IPS-15b (cell line): ENCODE measurements around the gene ASIC4.

ENCODE experiments used
- H3K27me3 ChIP-seq: one replicate; pipeline ENCODE4 v1.6.1; 2013; ENCODE audit warnings: low read length; ENCODE audit not compliant: control insufficient read depth, insufficient read depth
- H3K36me3 ChIP-seq: one replicate; pipeline ENCODE4 v1.6.1; 2013; ENCODE audit warnings: low read length; ENCODE audit not compliant: control insufficient read depth, insufficient read depth
- H3K4me1 ChIP-seq: one replicate; pipeline ENCODE4 v1.6.1; 2013; ENCODE audit warnings: mild to moderate bottlenecking, low read length; ENCODE audit not compliant: control insufficient read depth, insufficient read depth
- H3K4me3 ChIP-seq: one replicate; pipeline ENCODE4 v1.5.1; 2013; ENCODE audit warnings: low read depth, low read length
- H3K9ac ChIP-seq: one replicate; pipeline ENCODE4 v1.6.1; 2013; ENCODE audit warnings: low read depth, mild to moderate bottlenecking, low read length
- H3K9me3 ChIP-seq: one replicate; pipeline ENCODE4 v1.6.1; 2013; ENCODE audit warnings: mild to moderate bottlenecking, low read length; ENCODE audit not compliant: control insufficient read depth, insufficient read depth

The ASIC4 gene

DNA sequence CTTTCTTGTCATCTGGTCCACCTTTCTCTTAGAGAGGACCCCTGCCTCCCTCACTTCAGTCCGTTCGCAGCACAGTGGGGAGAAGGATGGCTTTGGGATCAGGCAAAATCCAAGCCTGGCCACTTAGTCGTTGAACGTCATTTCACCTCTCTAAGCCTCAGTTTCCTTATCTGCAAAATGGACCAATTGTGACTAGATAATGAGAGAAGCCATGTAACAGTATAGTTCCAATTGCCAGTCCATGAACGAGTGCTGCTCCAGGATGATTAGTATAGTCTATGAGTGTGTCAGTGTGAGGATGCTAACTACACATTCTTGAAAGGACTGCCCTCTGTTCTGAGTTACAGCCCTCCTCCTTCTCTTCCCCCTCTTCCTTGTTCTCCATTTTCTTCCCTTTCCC lies 58.9 kb downstream of the ASIC4 start:
- Histone ChIP-seq H3K27me3 (peaks cover 30% of the 10 kb centered on the region), H3K9me3 (no peaks in the 10 kb centered on the region), H3K4me3 (no peak overlapping the region), H3K36me3 (no peaks in the 10 kb centered on the region), H3K4me1 (peaks cover 28% of the 10 kb centered on the region), H3K9ac (no peak overlapping the region)

DNA sequence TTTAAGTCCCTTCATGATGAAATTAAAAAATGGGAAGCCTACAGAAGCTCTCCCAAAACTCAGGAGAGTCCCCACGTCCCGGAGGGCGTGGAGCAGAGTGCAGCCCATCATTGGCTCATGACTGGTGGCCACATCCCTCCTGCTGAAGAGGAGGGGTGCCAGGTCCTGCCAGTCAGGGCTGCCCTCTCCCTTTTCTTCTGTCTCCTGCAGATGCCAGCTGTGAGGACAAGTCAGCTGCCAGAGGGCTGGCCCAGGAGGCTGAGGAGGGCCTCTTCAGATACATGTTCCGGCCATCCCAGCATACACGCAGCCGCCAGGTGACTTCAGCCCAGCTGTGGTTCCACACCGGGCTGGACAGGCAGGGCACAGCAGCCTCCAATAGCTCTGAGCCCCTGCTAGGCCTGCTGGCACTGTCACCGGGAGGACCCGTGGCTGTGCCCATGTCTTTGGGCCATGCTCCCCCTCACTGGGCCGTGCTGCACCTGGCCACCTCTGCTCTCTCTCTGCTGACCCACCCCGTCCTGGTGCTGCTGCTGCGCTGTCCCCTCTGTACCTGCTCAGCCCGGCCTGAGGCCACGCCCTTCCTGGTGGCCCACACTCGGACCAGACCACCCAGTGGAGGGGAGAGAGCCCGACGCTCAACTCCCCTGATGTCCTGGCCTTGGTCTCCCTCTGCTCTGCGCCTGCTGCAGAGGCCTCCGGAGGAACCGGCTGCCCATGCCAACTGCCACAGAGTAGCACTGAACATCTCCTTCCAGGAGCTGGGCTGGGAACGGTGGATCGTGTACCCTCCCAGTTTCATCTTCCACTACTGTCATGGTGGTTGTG lies 60.4 kb downstream of the ASIC4 start:
- H3K27me3 ChIP-seq: peaks cover 22% of the 10 kb centered on the region

DNA sequence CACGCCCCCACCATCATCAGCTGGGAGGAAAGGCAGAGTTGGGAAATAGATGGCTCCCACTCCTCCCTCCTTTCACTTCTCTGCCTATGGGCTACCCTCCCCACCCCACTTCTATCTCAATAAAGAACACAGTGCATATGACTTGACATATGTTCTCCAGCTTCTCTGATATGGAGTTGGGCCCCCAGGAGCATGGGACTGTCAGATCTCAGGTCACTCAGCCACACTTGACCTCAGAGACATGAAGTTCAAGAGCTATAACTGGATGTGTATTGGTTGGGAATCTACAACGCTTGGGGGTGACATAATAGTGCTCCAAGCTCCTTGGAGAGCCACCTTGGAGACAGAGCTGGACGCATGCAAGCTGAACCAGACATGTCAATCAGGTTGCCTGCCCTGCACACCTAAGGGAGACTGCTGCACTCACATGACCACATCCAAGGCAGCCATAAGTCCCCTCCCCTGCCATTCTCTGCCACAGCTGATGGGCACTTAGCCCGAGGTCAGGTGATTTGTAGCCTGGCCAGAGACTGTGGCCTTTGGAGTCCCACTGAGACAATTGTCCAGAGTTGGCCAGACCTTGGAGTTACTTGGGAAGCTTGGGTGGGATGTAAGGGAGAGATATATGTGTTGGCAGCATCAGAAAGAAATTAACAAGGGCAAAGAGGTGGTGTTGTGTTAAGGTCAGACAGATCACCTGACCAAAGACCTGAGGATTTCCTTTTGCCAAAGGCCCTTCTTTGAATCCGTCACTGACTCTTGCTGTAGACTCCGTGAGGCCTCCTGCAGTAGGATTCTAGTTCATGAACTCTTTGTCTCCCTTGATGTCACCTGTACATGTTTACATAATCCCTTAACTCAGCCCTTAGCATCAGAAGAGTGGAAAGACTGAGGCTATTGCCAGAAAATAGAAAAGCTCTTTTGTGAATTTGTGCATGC lies 61.6 kb downstream of the ASIC4 start:
- Histone ChIP-seq H3K36me3 (no peaks in the 10 kb centered on the region), H3K4me3 (no peak overlapping the region), H3K9me3 (no peaks in the 10 kb centered on the region), H3K27me3 (peaks cover 17% of the 10 kb centered on the region), H3K4me1 (peaks cover 24% of the 10 kb centered on the region), H3K9ac (no peak overlapping the region)

More for the DNA sequence above, 60.4 kb downstream of the ASIC4 start:
- peaks cover 25% of the 10 kb centered on the region for H3K4me1 ChIP-seq
- no peak overlapping the region for H3K4me3 ChIP-seq
- H3K36me3 ChIP-seq: no peaks in the 10 kb centered on the region
- no peaks in the 10 kb centered on the region for H3K9me3 ChIP-seq
- no peak overlapping the region for H3K9ac ChIP-seq

DNA sequence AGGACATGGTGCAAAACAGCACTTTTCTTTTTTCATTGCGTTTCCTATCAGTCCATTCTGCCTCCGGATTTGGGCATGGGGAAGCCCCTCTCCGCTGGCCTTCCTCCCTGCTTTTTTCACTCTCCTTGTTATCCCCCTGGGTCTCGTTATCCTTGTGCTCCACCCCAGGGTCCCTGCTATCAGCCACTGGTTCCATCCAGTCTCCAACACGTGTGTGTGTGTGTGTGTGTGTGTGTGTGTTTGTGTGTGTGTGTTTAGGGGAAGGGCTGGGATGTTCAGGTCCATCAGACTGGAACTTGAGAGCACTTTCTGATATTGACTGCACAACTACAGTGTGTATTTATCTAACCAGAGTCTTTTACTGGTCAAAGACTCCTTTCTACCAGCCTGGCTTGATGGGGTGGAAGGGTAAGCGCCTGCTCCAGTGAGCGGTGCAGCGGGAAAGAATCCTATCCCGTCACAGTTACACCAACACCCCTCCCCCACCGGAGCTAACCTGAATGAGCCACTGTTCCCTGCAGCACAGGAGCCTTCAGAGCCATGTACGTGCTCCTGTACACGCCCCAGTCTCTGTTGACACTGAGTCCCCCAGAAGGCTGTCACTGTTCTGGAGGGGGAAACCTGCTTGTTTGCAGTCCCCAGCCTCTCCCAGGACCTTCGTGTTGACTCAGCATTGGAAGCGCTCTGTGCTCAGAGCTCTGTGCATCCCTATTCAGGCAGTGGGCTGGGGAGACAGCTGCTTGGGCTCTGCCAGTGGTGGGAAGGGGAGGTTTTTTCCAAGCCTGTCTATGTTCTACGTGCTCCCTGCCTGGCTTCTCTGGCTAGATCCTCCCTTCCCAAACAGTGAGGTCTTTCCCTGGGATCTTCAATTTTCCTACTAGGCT lies 62.5 kb downstream of the ASIC4 start:
- Histone ChIP-seq H3K9me3 (no peaks in the 10 kb centered on the region), H3K4me3 (peak overlapping the region; percentile 36)

DNA sequence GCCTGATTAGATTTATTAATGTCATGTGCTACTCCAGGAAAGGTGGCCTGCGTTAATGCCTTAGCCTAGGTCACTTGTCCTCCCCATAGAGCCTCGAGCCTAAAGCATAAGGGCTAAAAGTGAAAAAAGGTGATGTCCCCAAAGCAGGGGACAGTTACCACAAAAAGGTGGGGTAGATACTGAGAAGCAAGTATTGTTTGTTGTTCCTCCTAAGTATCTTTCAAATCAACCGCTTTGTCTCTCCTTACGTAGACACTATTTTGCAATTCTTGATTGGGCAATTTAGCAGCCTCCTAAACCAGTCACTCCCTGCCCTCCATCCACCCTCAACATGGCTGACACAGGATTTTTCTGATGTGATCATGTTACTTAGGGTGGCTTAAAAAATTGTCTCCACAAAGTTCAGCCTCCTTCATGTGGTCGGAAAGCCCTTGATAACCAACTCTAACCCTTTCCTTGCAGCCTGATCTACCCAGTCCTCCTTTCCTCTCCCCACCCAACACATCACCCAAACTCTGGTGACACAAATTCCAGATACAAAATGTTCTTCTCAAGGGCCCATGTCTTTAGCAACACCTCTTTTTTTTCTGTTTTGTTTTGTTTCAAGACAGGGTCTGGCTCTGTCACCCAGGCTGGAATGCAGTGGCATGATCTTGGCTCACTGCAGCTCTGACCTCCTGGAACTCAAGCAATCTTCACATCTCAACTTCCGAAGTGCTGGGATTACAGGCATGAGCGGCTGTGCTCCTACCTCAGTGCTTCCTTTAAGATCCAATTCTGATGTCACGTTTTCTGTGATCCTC lies 64.7 kb downstream of the ASIC4 start:
- Histone ChIP-seq H3K9me3 (no peaks in the 10 kb centered on the region), H3K27me3 (peaks cover 15% of the 10 kb centered on the region), H3K36me3 (no peaks in the 10 kb centered on the region), H3K4me3 (no peak overlapping the region), H3K4me1 (peaks cover 19% of the 10 kb centered on the region), H3K9ac (no peak overlapping the region)

More for the DNA sequence above, 62.5 kb downstream of the ASIC4 start:
- Histone ChIP-seq H3K36me3 (no peaks in the 10 kb centered on the region), H3K9ac (no peak overlapping the region), H3K4me1 (peaks cover 24% of the 10 kb centered on the region), H3K27me3 (peaks cover 17% of the 10 kb centered on the region)

DNA sequence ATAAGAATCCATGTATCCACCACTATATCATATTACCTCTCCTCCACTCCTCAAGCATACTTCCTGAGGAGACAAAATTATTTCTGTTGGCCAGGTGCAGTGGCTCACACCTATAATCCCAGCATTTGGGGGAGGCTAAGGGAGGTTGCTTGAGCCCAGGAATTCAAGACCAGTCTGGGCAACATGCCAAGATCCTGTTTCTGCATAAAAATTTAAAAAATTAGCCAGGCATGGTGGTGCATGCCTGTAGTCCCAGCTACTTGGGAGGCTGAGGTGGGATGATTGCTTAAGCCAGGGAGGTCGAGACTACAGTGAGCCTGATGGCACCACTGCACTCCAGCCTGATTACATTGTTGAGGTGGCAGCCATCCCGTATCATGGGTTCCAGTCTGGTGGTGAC lies 67.1 kb downstream of the ASIC4 start:
- Histone ChIP-seq H3K9ac (no peak overlapping the region), H3K36me3 (no peaks in the 10 kb centered on the region), H3K27me3 (peaks cover 12% of the 10 kb centered on the region), H3K4me1 (peaks cover 15% of the 10 kb centered on the region), H3K9me3 (no peaks in the 10 kb centered on the region), H3K4me3 (no peak overlapping the region)
